ENCODE measurements around the gene FTL. TPM values are rescaled to one million over a fixed set of nuclear protein-coding genes. Genes with fewer than 3 reads are reported as not detected.

Gene FTL
- total RNA-seq, 6 experiments from 2014 or later: 2,438 to 4,450 (median 3,824) TPM

DNA sequence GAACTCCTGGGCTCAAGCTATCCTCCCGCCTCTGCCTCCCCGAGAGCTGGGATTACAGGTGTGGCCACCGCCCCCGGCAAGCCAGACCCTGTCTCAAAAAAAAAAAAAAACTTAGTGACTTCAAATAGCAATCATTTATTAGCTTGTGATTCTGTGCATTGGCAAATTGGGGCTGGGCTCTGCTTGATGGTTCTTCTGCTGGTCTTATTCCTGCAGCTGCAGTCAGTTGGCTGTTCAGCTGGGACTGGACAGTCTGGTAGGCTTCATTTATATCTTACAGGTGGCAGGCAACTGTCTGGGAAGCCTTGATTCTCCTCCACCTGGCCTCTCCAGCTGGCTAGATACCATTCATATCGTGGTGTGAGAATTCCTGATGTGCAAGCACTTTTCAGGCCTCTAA is 24.2 kb upstream of the FTL start:
- peaks cover 1% of the 10 kb centered on the region; the same call in 1 of the 2 replicates for H3K27me3 Mint-ChIP-seq (ENCODE audit: insufficient read depth)
- H3K9me3 Mint-ChIP-seq: peaks cover 8% of the 10 kb centered on the region
- H3K36me3 Mint-ChIP-seq (ENCODE audit: low read depth): peaks cover 5% of the 10 kb centered on the region; the same call in 1 of the 2 replicates
- no peak for DNase-seq
- no peaks in the 10 kb centered on the region for H3K4me1 Mint-ChIP-seq (ENCODE audit: low read depth)
- H3K27ac Mint-ChIP-seq: no peak overlapping the region
- H3K4me3 Mint-ChIP-seq: no peak overlapping the region
- no peak for TF ChIP-seq CTCF (IDR thresholded peaks at IDR 0.05)

- no peak for TF ChIP-seq CTCF (IDR thresholded peaks at IDR 0.05)
- Mint-ChIP-seq H3K27ac (no peak overlapping the region), H3K4me1 (ENCODE audit: low read depth) (peaks cover 1% of the 10 kb centered on the region; the same call in 1 of the 2 replicates), H3K27me3 (ENCODE audit: insufficient read depth) (peaks cover 1% of the 10 kb centered on the region; the same call in 1 of the 2 replicates), H3K4me3 (no peak overlapping the region), H3K36me3 (ENCODE audit: low read depth) (peaks cover 10% of the 10 kb centered on the region), H3K9me3 (peaks cover 17% of the 10 kb centered on the region)
- no peak for DNase-seq
These were observed 22.0 kb upstream of the FTL start for GRCh38 chr19:48943081-48943480.

GRCh38 chr19:48945415-48945814 is 19.7 kb upstream of the FTL start:
- peaks cover 19% of the 10 kb centered on the region for H3K36me3 Mint-ChIP-seq (ENCODE audit: low read depth)
- no peak for DNase-seq
- H3K27me3 Mint-ChIP-seq (ENCODE audit: insufficient read depth): peaks cover 1% of the 10 kb centered on the region; the same call in 1 of the 2 replicates
- H3K27ac Mint-ChIP-seq: no peak overlapping the region
- peaks cover 6% of the 10 kb centered on the region; the same call in 1 of the 2 replicates for H3K4me1 Mint-ChIP-seq (ENCODE audit: low read depth)
- TF ChIP-seq CTCF (IDR thresholded peaks at IDR 0.05): no peak
- H3K9me3 Mint-ChIP-seq: peaks cover 26% of the 10 kb centered on the region
- no peak overlapping the region for H3K4me3 Mint-ChIP-seq

DNA sequence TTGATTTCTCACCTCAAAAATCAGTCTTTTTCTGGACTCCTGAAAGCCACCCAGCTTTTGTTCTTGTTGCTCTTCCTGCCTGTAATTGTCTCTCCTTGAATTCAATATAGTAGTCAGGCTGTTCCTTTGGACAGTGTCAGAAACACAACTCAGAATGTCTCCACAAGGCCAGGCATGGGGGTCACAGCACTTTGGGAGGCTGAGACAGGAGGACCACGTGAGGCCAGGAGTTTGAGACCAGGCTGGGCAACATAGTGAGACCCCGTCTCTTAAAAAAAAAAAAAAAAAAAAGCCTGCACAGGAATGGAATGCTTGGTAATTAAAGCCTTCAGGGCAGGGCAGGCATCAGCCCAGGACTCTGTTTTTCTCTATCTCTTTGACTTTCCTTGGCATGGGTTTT is 19.3 kb upstream of the FTL start:
- Mint-ChIP-seq H3K27ac (no peak overlapping the region), H3K27me3 (ENCODE audit: insufficient read depth) (peaks cover 1% of the 10 kb centered on the region; the same call in 1 of the 2 replicates), H3K4me1 (ENCODE audit: low read depth) (peaks cover 6% of the 10 kb centered on the region; the same call in 1 of the 2 replicates), H3K9me3 (peaks cover 25% of the 10 kb centered on the region), H3K4me3 (no peak overlapping the region), H3K36me3 (ENCODE audit: low read depth) (peaks cover 19% of the 10 kb centered on the region)
- DNase-seq: no peak
- TF ChIP-seq CTCF (IDR thresholded peaks at IDR 0.05): no peak

- TF ChIP-seq CTCF (IDR thresholded peaks at IDR 0.05): no peak
- no peak for DNase-seq
- H3K9me3 Mint-ChIP-seq: peaks cover 17% of the 10 kb centered on the region
- peaks cover 6% of the 10 kb centered on the region; the same call in 1 of the 2 replicates for H3K4me1 Mint-ChIP-seq (ENCODE audit: low read depth)
- H3K36me3 Mint-ChIP-seq (ENCODE audit: low read depth): peaks cover 14% of the 10 kb centered on the region
- H3K27ac Mint-ChIP-seq: no peak overlapping the region
- H3K4me3 Mint-ChIP-seq: no peak overlapping the region
- H3K27me3 Mint-ChIP-seq (ENCODE audit: insufficient read depth): peaks cover 1% of the 10 kb centered on the region; the same call in 1 of the 2 replicates
These were observed 18.4 kb upstream of the FTL start for GRCh38 chr19:48946463-48947257.

Measured in HFFc6 (cell line).